GM12892 (cell line): ENCODE results near the gene SCAPER.

Source experiments
- DNase-seq: peaks from one replicate; pipeline ENCODE4 v3.0.0; 2011; ENCODE audit not compliant: insufficient read length
- FAIRE-seq: peaks from 2 replicates; lab custom pipeline; 2011; peaks lifted over from hg19 to GRCh38; lab: Jason Lieb, UNC
- POLR2A ChIP-seq: IDR thresholded peaks from 2 replicates; pipeline ENCODE4 v1.6.1; 2011; ENCODE audit warnings: low read depth, low read length, control low read depth
- POLR2AphosphoS5 ChIP-seq: IDR thresholded peaks from 2 replicates; pipeline ENCODE4 v1.6.1; 2011; ENCODE audit warnings: low read depth, low read length, control low read depth
- TAF1 ChIP-seq: IDR thresholded peaks from 2 replicates; pipeline ENCODE4 v1.6.1; 2011; ENCODE audit warnings: low read depth, mild to moderate bottlenecking, control low read depth, low read length, borderline replicate concordance

SCAPER gene

DNA sequence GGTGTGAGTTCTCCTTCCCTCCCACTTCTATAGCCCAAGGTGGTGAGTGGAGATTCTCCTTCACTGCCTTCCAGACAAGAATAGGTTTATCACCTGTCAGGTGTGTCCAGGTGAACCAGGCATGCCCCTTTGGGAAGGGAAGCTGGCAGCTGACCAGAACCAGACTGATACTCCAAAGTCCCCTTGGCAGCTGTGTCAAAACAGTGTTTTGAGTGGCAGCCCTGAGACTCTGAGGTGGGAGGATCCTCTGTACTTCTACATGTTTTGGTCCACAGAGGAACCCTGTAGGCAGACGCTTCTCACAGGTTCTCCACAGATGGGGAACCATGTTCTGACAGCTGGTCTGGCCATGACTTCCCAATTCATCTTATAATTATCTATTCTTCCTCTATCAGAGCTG lies 538.4 kb downstream of the SCAPER start:
- TF ChIP-seq POLR2A, result no peak
- DNase-seq, result no peak
- no peak for FAIRE-seq

DNA sequence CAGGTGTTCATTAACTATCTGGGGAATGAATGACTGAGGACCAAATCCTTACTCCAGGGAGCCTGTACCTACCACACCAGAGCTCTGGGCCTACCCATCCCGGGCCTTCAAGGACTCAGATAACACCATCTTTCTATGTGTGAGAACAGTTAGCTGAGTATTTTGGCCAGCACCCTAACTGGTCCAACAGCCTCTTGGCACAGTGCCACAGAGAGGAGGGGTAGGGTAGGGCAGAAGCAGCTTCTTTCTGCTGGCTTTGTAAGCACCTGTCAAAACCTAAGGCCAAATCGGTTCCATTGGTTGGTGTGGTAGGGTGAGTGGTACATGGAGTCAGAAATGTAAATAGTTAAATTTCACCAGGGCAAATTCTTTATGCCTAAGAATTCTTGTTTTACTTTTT lies 541.9 kb downstream of the SCAPER start:
- FAIRE-seq (no peak), DNase-seq (no peak)
- no peak for TF ChIP-seq TAF1
- TF ChIP-seq POLR2AphosphoS5, result no peak
- TF ChIP-seq POLR2A, result no peak

DNA sequence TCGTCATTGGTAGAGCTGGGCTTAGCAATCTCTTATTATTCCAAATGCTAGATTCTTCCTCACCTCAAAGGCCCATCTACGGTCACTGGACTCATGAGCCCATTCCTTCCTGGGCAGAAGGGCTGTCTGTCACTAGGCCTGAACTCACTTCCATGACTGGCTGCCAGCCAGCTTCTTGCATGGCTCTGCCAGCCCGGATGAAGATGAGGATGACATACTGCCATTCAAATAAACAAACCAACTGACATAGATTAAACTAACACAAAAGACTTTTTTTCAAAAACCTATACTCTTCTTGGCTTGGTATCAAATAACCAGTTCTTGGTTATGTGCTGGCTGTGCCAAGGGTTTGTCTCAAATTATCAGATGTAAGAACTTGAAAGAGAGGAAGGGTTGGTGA lies 544.7 kb downstream of the SCAPER start:
- TF ChIP-seq POLR2A (no peak), POLR2AphosphoS5 (no peak), TAF1 (no peak)
- no peak for FAIRE-seq
- DNase-seq, result no peak

DNA sequence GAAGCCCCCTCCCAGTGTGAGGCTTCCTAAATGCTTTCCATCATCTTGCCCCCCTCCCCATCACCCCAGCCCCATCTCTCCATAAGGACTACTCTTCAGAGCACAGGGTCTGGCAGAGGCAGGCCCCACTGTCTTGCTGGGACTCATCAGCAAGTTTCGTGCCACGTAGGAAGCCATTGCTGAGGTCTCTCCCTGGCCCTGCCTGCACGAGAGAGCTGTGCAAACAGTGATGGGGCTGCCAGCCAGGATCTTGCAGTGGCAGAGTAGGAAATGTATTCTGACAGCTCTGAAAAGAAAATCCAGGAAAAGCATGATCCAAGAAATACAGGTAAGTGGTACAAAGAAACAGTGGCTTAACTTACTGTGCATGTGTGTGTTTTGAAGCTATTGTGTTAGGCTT lies 546.0 kb downstream of the SCAPER start:
- no peak for FAIRE-seq
- TF ChIP-seq TAF1, result no peak
- no peak for TF ChIP-seq POLR2AphosphoS5
- TF ChIP-seq POLR2A, result no peak
- DNase-seq, result no peak

DNA sequence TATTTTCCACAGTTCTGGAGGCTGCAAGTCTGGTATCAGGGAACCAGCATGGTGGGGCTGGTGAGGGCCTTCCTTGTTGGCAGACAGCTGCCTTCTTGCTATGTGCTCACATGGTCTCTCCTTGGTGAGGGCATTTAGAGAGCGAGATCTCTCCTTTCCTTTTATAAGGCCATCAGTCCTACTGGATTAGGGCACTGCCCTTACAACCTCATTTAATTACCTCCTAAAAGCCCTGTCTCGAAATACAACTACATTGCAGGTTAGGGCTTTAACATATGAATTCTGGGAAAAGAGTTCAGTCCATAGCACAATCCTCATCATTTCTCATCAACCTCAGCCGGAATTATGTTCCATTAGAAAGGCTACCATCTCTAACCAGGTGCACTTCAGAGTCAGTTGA lies 546.7 kb downstream of the SCAPER start:
- no peak for DNase-seq
- no peak for FAIRE-seq
- TF ChIP-seq POLR2A (no peak), POLR2AphosphoS5 (no peak), TAF1 (no peak)

DNA sequence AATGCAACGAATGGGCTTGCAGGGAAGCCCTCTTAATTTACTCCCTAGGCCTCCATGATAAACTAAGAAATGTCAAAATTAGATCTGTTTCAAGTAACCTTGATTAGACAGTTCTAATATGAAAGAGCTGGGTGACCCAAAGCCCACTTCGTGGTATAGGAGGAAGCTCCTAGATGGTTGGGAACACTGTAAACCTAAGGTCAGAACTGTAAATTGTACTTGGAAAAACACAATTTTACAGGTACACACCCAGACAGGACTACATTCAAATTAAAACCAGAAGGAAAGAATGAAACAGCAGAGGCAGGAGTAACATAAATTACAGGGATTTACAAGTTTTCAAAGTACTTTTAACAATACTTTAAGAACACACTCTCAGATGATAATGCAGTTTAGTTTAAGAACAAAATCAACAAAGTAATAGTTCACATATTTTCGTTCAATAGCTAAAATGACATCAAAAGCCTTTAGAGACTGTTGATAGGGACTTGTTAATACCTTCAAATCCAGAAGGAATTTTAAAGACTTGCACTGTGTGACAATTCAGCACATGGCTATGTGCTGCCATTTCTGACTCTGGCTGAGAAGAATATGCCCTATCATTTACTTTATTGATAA lies 550.2 kb downstream of the SCAPER start:
- TF ChIP-seq TAF1, result no peak
- no peak for TF ChIP-seq POLR2A
- no peak for TF ChIP-seq POLR2AphosphoS5
- DNase-seq (no peak), FAIRE-seq (no peak)

DNA sequence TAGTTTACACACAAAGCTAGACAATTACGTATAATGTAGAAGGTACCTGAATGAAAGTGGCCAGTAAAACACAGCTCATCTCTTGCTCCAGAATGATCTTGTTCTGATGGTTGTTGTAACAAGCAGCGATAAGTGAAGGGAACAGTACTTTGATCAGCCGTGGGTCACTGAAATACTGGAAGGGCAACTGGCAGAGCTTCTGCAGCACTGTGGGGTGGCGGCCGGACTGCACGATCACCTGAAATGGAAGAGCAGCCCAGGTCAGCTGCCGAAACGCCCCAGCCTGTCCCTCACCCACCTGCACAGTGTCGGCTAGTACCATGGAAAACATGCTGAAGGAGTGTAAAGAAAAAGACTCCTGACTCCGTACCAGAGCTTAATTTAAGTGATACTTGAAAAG lies 551.2 kb downstream of the SCAPER start:
- TF ChIP-seq TAF1, result no peak
- TF ChIP-seq POLR2AphosphoS5, result no peak
- TF ChIP-seq POLR2A, result no peak
- FAIRE-seq (no peak), DNase-seq (no peak)

DNA sequence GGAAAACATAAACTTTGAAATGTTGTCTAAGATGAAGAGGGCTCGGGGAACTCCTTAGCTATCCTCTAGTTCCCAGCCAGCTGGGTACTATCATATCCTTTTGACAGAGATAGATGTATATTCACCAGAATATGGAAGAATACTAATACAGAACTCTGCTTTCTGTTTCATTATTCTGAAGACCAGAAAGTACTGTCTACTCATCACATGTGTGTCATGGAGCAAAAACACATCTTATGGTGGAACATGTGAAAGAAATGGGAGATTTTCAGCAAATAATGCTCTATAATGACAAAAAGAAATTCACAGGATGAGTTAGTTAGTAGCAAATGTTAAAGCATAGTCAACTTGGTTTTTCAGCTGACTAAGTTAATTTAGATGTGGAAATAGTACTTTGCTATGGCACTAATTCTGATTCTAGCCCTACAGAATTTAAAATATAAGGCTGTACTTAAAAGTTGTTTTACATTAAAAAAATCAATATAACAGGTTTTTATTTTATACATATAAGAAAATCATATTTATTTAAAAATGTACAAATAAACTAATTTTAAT lies 552.0 kb downstream of the SCAPER start:
- FAIRE-seq, result peak; percentile 24

DNA sequence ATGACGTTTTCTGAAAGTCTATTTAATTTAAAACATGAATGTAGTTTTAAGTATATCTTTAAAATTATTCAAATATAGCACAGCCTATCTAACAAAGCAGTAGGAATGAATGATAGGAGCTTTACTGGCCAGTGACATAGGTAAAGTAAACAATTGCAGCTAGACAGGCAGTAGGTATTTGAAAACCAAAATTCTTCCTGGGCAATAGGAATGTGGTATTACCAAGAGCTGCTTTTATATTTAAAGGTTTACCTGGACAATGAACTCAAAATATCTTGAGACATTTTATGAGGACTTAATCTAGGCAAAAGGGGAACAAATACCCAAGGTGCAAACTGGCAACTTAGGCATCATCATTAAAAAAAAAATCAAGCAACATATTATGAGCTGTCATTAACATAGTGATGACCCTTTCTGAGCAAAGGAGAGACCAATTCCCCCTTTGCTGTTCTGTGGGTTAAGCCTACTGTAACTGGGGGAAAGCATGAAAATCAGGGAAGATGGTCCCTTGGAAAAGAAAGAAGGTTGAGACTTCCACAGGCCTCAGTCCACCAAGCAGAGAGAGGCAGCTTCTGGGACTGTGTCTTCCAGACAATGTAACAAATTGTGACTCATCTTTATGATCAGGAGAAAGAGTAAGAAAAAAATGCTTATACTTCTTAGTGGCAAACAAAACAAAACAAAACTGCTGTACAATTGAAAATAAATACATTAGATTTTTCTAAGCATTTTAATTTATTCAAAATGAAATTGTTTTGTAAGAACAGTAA lies 555.7 kb downstream of the SCAPER start:
- no peak for DNase-seq
- no peak for FAIRE-seq
- TF ChIP-seq POLR2AphosphoS5 (no peak), POLR2A (no peak), TAF1 (no peak)

More for the DNA sequence above, 552.0 kb downstream of the SCAPER start:
- no peak for DNase-seq
- no peak for TF ChIP-seq POLR2A
- no peak for TF ChIP-seq POLR2AphosphoS5
- TF ChIP-seq TAF1, result no peak

DNA sequence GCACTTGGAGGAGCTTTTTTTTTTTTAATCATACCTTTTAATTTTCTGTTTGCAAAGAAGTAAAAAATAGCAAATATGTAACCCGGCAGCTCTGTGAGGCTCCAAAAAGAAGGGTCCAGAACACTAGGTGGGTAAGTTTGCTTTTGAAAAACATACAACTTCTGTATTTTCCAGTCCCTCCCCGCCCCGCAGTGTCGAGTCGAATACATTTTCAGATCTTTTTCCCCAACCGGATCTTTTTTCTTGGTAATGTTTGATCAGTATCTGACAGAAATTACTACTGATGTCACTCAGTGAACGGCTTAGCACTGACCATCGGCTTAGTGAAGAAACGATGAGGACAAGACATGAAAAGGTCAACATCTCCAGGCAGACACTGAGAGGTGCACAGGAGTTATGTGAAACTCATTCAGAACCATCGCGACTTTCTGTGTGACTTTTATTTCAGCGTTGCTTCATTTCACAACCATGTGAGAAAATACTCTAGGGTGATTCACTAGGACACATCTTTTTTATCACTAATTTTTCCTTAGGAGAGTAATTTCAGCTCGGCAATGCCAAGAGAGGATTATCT lies 557.6 kb downstream of the SCAPER start:
- TF ChIP-seq POLR2A (no peak), POLR2AphosphoS5 (no peak), TAF1 (no peak)
- DNase-seq (no peak), FAIRE-seq (peak; percentile 14)

DNA sequence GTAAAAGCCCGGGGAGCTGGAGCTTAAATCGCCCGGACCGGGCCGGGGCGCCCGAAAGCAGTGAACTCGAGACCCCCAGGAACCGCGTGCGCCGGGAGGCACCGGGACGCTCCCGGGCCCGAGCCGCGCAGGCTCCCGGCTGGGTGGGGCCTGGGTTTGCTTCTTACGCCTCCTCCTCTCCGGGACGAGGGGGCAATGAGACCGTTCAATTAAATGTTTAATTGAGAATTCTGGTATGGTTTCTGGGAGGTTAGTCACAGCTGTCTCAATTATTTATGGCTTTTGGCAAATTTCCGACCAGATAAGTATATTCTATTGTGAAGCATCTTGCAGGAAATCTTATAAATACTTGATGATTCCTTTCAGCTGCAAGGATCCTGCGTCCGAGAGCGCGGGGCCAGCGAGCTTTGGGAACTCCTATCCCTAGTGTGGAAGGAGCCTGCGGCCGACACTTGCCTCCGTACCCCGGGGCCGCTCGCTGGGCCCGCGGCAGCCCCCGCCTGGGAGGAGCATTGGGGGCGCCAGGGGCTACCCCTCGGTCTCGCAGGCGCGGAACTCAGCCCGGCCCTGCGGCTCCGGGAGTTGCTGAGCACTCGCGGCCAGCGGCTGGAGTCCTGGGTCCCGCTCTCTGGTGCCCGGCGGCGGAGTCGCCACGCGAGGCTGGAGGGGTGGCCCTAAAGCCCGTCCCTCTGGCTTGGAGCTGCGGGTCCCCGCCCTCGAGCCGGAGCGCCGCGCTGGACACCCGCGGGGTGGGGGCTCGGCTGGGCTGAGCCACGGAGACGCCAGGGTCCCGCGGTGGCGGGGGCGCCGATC lies 558.3 kb downstream of the SCAPER start:
- TF ChIP-seq TAF1, result no peak
- no peak for TF ChIP-seq POLR2AphosphoS5
- TF ChIP-seq POLR2A, result no peak
- no peak for DNase-seq
- no peak for FAIRE-seq
